GM12878 (cell line): ENCODE results near the gene CRNKL1. TPM values are rescaled to one million over a fixed set of nuclear protein-coding genes. Genes with fewer than 3 reads are reported as not detected.
A peak's percentile ranks its signal among the peaks of the same experiment; 100 is the strongest.

ENCODE experiments used
- ATAC-seq: fragments of 200-7000 bp; cut with Tn5 transposase; 3 replicates; pipeline ENCODE4 v1.9.1; 2020; ENCODE audit warnings: mild to moderate bottlenecking, moderate library complexity
- BruUV-seq: library from RNA; stranded (reverse); fragments of 400-500 nt; replicated peaks from 2 replicates; lab custom pipeline; 2021; lab: Mats Ljungman, UMichigan
- CTCF ChIA-PET: fragments of 300-600 bp; sonication (Branson Sonifier 250); formaldehyde crosslinking; extraction: SDS; loops from one replicate; lab custom pipeline; 2021; ENCODE audit warnings: inconsistent platforms; lab: Yijun Ruan, JAX
- POLR2A ChIA-PET: fragments of 350-600 bp; formaldehyde crosslinking; extraction: SDS; loops from one replicate; lab custom pipeline; 2021; ENCODE audit warnings: inconsistent platforms; lab: Charles Lee
- RAD21 ChIA-PET: fragments of 300-600 bp; sonication (Branson Sonifier 250); formaldehyde crosslinking; loops from one replicate; lab custom pipeline; 2023; ENCODE audit warnings: antibody characterized with exemption; ENCODE audit not compliant: unreplicated experiment; lab: Charles Lee
- SMC1A ChIA-PET: fragments of 300-600 bp; sonication (Branson Sonifier 250); formaldehyde crosslinking; loops from one replicate; lab custom pipeline; 2023; ENCODE audit not compliant: unreplicated experiment, uncharacterized antibody; lab: Charles Lee
- DNase-seq: peaks from one replicate; pipeline ENCODE4 v3.0.0-alpha.2; 2011; ENCODE audit warnings: low read depth, low spot score
- FAIRE-seq: peaks from 3 replicates; lab custom pipeline; 2011; peaks lifted over from hg19 to GRCh38; lab: Jason Lieb, UNC
- H2AFZ ChIP-seq: 2 replicates; pipeline ENCODE4 v1.6.0; 2011; ENCODE audit warnings: low read depth, low read length, control low read depth; ENCODE audit not compliant: control insufficient read depth
- H3K27ac ChIP-seq: 2 replicates; pipeline ENCODE4 v1.5.1; 2011; ENCODE audit warnings: control low read depth; ENCODE audit not compliant: control insufficient read depth, insufficient read depth
- H3K27me3 ChIP-seq, 2 experiments: replicated peaks in 1 of 2; 2 replicates each; pipeline versions ENCODE4 v1.6.0 to v1.6.1; 2011; ENCODE audit warnings: low read length in 1 of 2; ENCODE audit not compliant: control insufficient read depth in 2 of 2, insufficient read depth in 2 of 2
- H3K36me3 ChIP-seq, 2 experiments: 2 replicates each; pipeline ENCODE4 v1.5.1; 2011; ENCODE audit warnings: low read length in 1 of 2; ENCODE audit not compliant: control insufficient read depth in 2 of 2, insufficient read depth in 2 of 2
- H3K4me1 ChIP-seq: 2 replicates; pipeline ENCODE4 v1.6.1; 2011; ENCODE audit warnings: mild to moderate bottlenecking, low read length, moderate library complexity, mixed read lengths; ENCODE audit not compliant: control insufficient read depth, insufficient read depth
- H3K4me2 ChIP-seq: 2 replicates; pipeline ENCODE4 v1.6.0; 2011; ENCODE audit warnings: control low read depth; ENCODE audit not compliant: control insufficient read depth, insufficient read depth
- H3K4me3 ChIP-seq: fragments of 200-600 bp; sonication (generic); 2 replicates; pipeline ENCODE4 v1.5.1; 2016
- H3K79me2 ChIP-seq: 2 replicates; pipeline ENCODE4 v1.6.0; 2011; ENCODE audit warnings: low read length; ENCODE audit not compliant: control insufficient read depth, insufficient read depth
- H3K9ac ChIP-seq: 2 replicates; pipeline ENCODE4 v1.8.0; 2011; ENCODE audit warnings: low read length, control low read depth, mixed read lengths; ENCODE audit not compliant: control insufficient read depth, insufficient read depth
- H3K9me3 ChIP-seq: replicated peaks from 3 replicates; pipeline ENCODE4 v1.5.1; 2011; ENCODE audit warnings: mild to moderate bottlenecking, low read length; ENCODE audit not compliant: control insufficient read depth, insufficient read depth
- H4K20me1 ChIP-seq: 2 replicates; pipeline ENCODE4 v1.6.0; 2011; ENCODE audit not compliant: control insufficient read depth, insufficient read depth
- CTCF ChIP-seq, 3 experiments: IDR thresholded peaks in 2 of 3; conservative IDR thresholded peaks in 1 of 3; 2 replicates each; pipeline ENCODE4 v1.5.1; 2011; ENCODE audit warnings: low read depth in 3 of 3, low read length in 3 of 3, mild to moderate bottlenecking in 3 of 3, control low read depth in 2 of 3, moderate library complexity in 2 of 3, inconsistent platforms in 1 of 3, mixed read lengths in 1 of 3; ENCODE audit not compliant: control insufficient read depth in 2 of 3, insufficient read depth in 1 of 3; ENCODE audit errors: extremely low read depth in 1 of 3
- HDAC2 ChIP-seq: fragments of 200-600 bp; sonication (generic); IDR thresholded peaks from 2 replicates; pipeline ENCODE4 v1.6.1; 2017
- POU2F2 ChIP-seq: IDR thresholded peaks from 3 replicates; pipeline ENCODE4 v1.6.1; 2011; ENCODE audit warnings: low read depth, mild to moderate bottlenecking, low read length, borderline replicate concordance
- RAD21 ChIP-seq: IDR thresholded peaks from 2 replicates; pipeline ENCODE4 v1.6.1; 2011; ENCODE audit warnings: mild to moderate bottlenecking, low read depth, low read length, moderate library complexity; ENCODE audit not compliant: insufficient read depth
- SMC3 ChIP-seq: IDR thresholded peaks from 2 replicates; pipeline ENCODE4 v1.6.1; 2011; ENCODE audit warnings: low read length, improper control_type of control experiment, borderline replicate concordance
- WGBS: methylation state at CpG from one replicate; pipeline ENCODE4 v1.1.6; 2016; ENCODE audit warnings: low lambda C conversion rate; ENCODE audit not compliant: insufficient replicate concordance, insufficient coverage; ENCODE audit errors: missing lambda C conversion rate; 5-methylcytosine and 5-hydroxymethylcytosine counted together
- in situ Hi-C: fragments of 300-500 bp; cut with MboI; formaldehyde crosslinking; loops from 9 replicates; pipeline ENCODE4 v1.14.3; 2018; ENCODE audit warnings: mixed read lengths
- intact Hi-C: fragments of 100-400 bp; cut with micrococcal nuclease; formaldehyde crosslinking; loops from one replicate; pipeline ENCODE4 v1.14.2; 2022; ENCODE audit not compliant: unreplicated experiment
- polyA plus RNA-seq, 11 experiments: library from polyadenylated mRNA; depleted of rRNA in 4 of 11; unstranded in 6 of 11; stranded (reverse) in 5 of 11; fragments of >200 nt; fragmentation: Nextera tagmentation in 4 of 11; fragmentation: Illumina TruSeq in 1 of 11; extraction: Ambion mirVana in 4 of 11; extraction: Trizol in 1 of 11; gene quantifications; 1 replicate in 1 of 11; 2 replicates in 10 of 11; pipeline versions ENCODE4 v1.2.1 to v1.2.3, GENCODE V29; 2011 to 2016; ENCODE audit warnings: inconsistent platforms in 2 of 11, missing spikeins in 2 of 11, low read depth in 1 of 11
- total RNA-seq, 4 experiments: library from RNA; depleted of rRNA in 3 of 4; stranded (reverse); fragments of >200 nt in 3 of 4; fragmentation: Illumina TruSeq in 1 of 4; extraction: Trizol in 1 of 4; gene quantifications; 2 replicates each; pipeline versions ENCODE4 v1.2.1 to v1.2.3, GENCODE V29; 2013 to 2021

CRNKL1 gene
- total and polyA plus RNA-seq, 10 of the 15 experiments (the other 5 are each of a cell fraction or from before 2014, with no cell fraction given), result 9.5 to 28.4 (median 17.5) TPM

DNA sequence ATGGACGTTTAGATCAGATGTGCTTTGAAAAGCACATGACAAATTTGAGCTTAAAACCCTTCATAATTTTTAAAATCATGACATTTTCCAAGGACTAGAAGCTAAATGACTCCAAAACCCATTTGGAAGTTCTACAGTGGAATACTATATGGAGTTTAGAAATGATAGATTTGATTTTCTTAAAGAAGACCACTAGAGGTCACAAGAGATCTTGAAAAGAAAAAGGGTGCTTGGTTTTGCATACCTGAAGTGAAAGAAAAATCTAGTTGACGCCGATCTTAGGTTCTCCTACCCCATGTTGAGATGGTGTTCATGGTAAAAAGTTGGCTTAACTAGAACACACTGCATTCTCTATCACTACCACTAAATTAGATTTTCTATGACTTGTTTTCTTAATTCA lies 31.5 kb upstream of the CRNKL1 start:
- WGBS, result 0% methylated on average over 3 of the region's 3 CpGs
- RAD21 ChIA-PET, result interaction anchor here (0.7 to 3.0 kb wide), 5 partner anchors 154 to 741 kb away, joined by 3 to 18 read pairs (median 5); no protein-coding TSS in a partner anchor
- Histone ChIP-seq H3K4me2 (no peak overlapping the region), H3K4me1 (no peaks in the 10 kb centered on the region), H2AFZ (no peak overlapping the region; the same call in 1 of the 2 replicates), H3K4me3 (no peak overlapping the region), H3K9me3 (no peaks in the 10 kb centered on the region), H4K20me1 (no peaks in the 10 kb centered on the region), H3K36me3 (no peaks in the 10 kb centered on the region), H3K27ac (no peak overlapping the region), H3K79me2 (no peaks in the 10 kb centered on the region), H3K27me3 (no peaks in the 10 kb centered on the region; a peak in 2 of 4 replicates), H3K9ac (no peak overlapping the region)
- BruUV-seq, result no TSS peak
- intact Hi-C loops, result loop anchor here (1.0 to 10.0 kb wide), 5 partner anchors 153 to 743 kb away; partner anchors contain the start of gene INSM1
- DNase-seq (peak; percentile 2), FAIRE-seq (peak; percentile 75), ATAC-seq (peak; percentile 81)
- POLR2A ChIA-PET, result no interaction called here
- in situ Hi-C loops, result no loop called here
- SMC1A ChIA-PET, result interaction anchor here (0.7 to 2.0 kb wide), 10 partner anchors 153 to 755 kb away, joined by 3 to 10 read pairs (median 4); no protein-coding TSS in a partner anchor
- peak; percentile 31 to 56 (median 43); a peak in 4 of 6 replicates for TF ChIP-seq CTCF (IDR thresholded peaks at IDR 0.05 in 2 of 3, conservative IDR thresholded peaks at IDR 0.05 in 1 of 3; ENCODE audit: control insufficient read depth in 2 of 3, extremely low read depth in 1 of 3, insufficient read depth in 1 of 3, low read depth in 3 of 3, low read length in 3 of 3)
- TF ChIP-seq POU2F2, result 0 out of 3 replicates have a peak, but pooled peaks have one; percentile 22
- TF ChIP-seq SMC3, result peak; percentile 64; the same call in 1 of the 2 replicates
- TF ChIP-seq HDAC2, result no peak
- peak; percentile 69 for TF ChIP-seq RAD21
- CTCF ChIA-PET, result interaction anchor here (0.8 to 4.6 kb wide), 13 partner anchors 12 to 510 kb away, joined by 3 to 57 read pairs (median 5); no protein-coding TSS in a partner anchor
